Activated CD8-positive, alpha-beta T cell treated with anti-CD3 and anti-CD28 coated beads for 36 hours (primary cell): Measurements from ENCODE around the gene ETAA1. TPM values are rescaled to one million over a fixed set of nuclear protein-coding genes. Genes with fewer than 3 reads are reported as not detected.

Source experiments
- ATAC-seq: fragments of 200-7000 bp; cut with Tn5 transposase; one replicate; pipeline ENCODE4 v1.10.0; 2021; ENCODE audit warnings: mild to moderate bottlenecking, moderate library complexity
- CTCF ChIA-PET: fragments of 350-600 bp; sonication (Branson Sonifier 250); formaldehyde crosslinking; loops from one replicate; lab custom pipeline; 2021; ENCODE audit warnings: antibody characterized with exemption; lab: Charles Lee
- POLR2A ChIA-PET: fragments of 350-600 bp; sonication (Branson Sonifier 250); formaldehyde crosslinking; loops from one replicate; lab custom pipeline; 2021; ENCODE audit warnings: antibody characterized with exemption; lab: Charles Lee
- DNase-seq: peaks from one replicate; pipeline ENCODE4 v3.0.0-alpha.2; 2020
- H3K27ac Mint-ChIP-seq: one replicate; pipeline ENCODE4 v1.8.0; 2021; ENCODE audit warnings: mild to moderate bottlenecking, mixed read lengths
- H3K27me3 Mint-ChIP-seq: one replicate; pipeline ENCODE4 v1.8.0; 2021; ENCODE audit warnings: mixed read lengths
- H3K36me3 Mint-ChIP-seq: one replicate; pipeline ENCODE4 v1.8.0; 2021; ENCODE audit warnings: low read depth, mixed read lengths
- H3K4me1 Mint-ChIP-seq: one replicate; pipeline ENCODE4 v1.8.0; 2021; ENCODE audit warnings: low read depth, mixed read lengths
- H3K4me3 Mint-ChIP-seq: one replicate; pipeline ENCODE4 v1.8.0; 2021; ENCODE audit warnings: mild to moderate bottlenecking, moderate library complexity, mixed read lengths
- H3K9me3 Mint-ChIP-seq: one replicate; pipeline ENCODE4 v1.8.0; 2021; ENCODE audit warnings: mixed read lengths
- CTCF ChIP-seq: fragments of 200-600 bp; IDR thresholded peaks from one replicate; pipeline ENCODE4 v1.8.0; 2022; ENCODE audit warnings: antibody characterized with exemption, mild to moderate bottlenecking
- intact Hi-C: fragments of 100-400 bp; cut with micrococcal nuclease; formaldehyde crosslinking; loops from one replicate; pipeline ENCODE4 v1.10.0; 2022
- total RNA-seq, 2 experiments: library from RNA; stranded (reverse); gene quantifications; one replicate each; pipeline ENCODE4 v1.2.3, GENCODE V29; 2021

The ETAA1 gene
- total RNA-seq, 2 experiments from 2014 or later = 11.9 to 13.5 TPM

GRCh38 chr2:67393237-67393636 is 3.9 kb upstream of the ETAA1 start:
- Mint-ChIP-seq H3K27me3 (no peaks in the 10 kb centered on the region), H3K4me1 (peaks cover 3% of the 10 kb centered on the region), H3K27ac (no peak overlapping the region), H3K9me3 (no peaks in the 10 kb centered on the region), H3K36me3 (no peaks in the 10 kb centered on the region), H3K4me3 (no peak overlapping the region)
- intact Hi-C loops = no loop called here
- ChIA-PET CTCF (interaction anchor here (1.6 kb wide), 1 partner anchor 9 kb away, joined by 3 read pairs; no protein-coding TSS in a partner anchor), POLR2A (no interaction called here)
- TF ChIP-seq CTCF = no peak
- no peak for DNase-seq
- ATAC-seq = no peak

- Mint-ChIP-seq H3K36me3 (peaks cover under 1% of the 10 kb centered on the region), H3K27ac (no peak overlapping the region), H3K4me3 (no peak overlapping the region), H3K4me1 (peaks cover 3% of the 10 kb centered on the region), H3K27me3 (no peaks in the 10 kb centered on the region), H3K9me3 (no peaks in the 10 kb centered on the region)
- ChIA-PET POLR2A (no interaction called here), CTCF (no interaction called here)
- DNase-seq (no peak), ATAC-seq (no peak)
- TF ChIP-seq CTCF = no peak
- intact Hi-C loops = no loop called here
These were observed 2.4 kb upstream of the ETAA1 start for GRCh38 chr2:67394734-67395133.

GRCh38 chr2:67399144-67399543 is 2.0 kb downstream of the ETAA1 start:
- H3K36me3 Mint-ChIP-seq = peaks cover 17% of the 10 kb centered on the region
- H3K27ac Mint-ChIP-seq = no peak overlapping the region
- H3K27me3 Mint-ChIP-seq = no peaks in the 10 kb centered on the region
- H3K4me3 Mint-ChIP-seq = peak overlapping the region; percentile 12
- ChIA-PET POLR2A (no interaction called here), CTCF (no interaction called here)
- DNase-seq (no peak), ATAC-seq (no peak)
- no peak for TF ChIP-seq CTCF
- intact Hi-C loops = no loop called here
- no peaks in the 10 kb centered on the region for H3K9me3 Mint-ChIP-seq
- peaks cover 12% of the 10 kb centered on the region for H3K4me1 Mint-ChIP-seq

- intact Hi-C loops = no loop called here
- Mint-ChIP-seq H3K36me3 (peaks cover 26% of the 10 kb centered on the region), H3K4me1 (peaks cover 16% of the 10 kb centered on the region), H3K27me3 (no peaks in the 10 kb centered on the region), H3K27ac (no peak overlapping the region), H3K4me3 (no peak overlapping the region), H3K9me3 (no peaks in the 10 kb centered on the region)
- ChIA-PET POLR2A (no interaction called here), CTCF (no interaction called here)
- ATAC-seq (no peak), DNase-seq (no peak)
- TF ChIP-seq CTCF = no peak
These were observed 2.8 kb downstream of the ETAA1 start for GRCh38 chr2:67399831-67400489.

- no peak for TF ChIP-seq CTCF
- Mint-ChIP-seq H3K4me1 (peaks cover 17% of the 10 kb centered on the region), H3K27me3 (no peaks in the 10 kb centered on the region), H3K27ac (no peak overlapping the region), H3K36me3 (peaks cover 29% of the 10 kb centered on the region), H3K9me3 (no peaks in the 10 kb centered on the region), H3K4me3 (no peak overlapping the region)
- ATAC-seq (no peak), DNase-seq (no peak)
- POLR2A ChIA-PET = no interaction called here
- CTCF ChIA-PET = no interaction called here
- intact Hi-C loops = no loop called here
These were observed 3.7 kb downstream of the ETAA1 start for GRCh38 chr2:67400560-67401485.
